HL-60 (cell line): Measurements from ENCODE around the gene SGK1.

ENCODE experiments used
- CTCF ChIP-seq: IDR thresholded peaks from one replicate; pipeline ENCODE4 v1.5.1; 2011; ENCODE audit warnings: low read length, control low read depth, inconsistent platforms; ENCODE audit not compliant: insufficient read depth
- GABPA ChIP-seq: IDR thresholded peaks from 2 replicates; pipeline ENCODE4 v1.6.1; 2012; ENCODE audit warnings: low read depth
- REST ChIP-seq: IDR thresholded peaks from 2 replicates; pipeline ENCODE4 v1.6.1; 2012; ENCODE audit warnings: low read depth; ENCODE audit not compliant: insufficient replicate concordance

GRCh38 chr6:134249759-134250602 lies 67.9 kb downstream of the SGK1 start:
- TF ChIP-seq CTCF (no peak), GABPA (no peak), REST (no peak)
